Measurements from ENCODE around the gene MYPOP.

GRCh38 chr19:45920458-45920857 is 18.0 kb upstream of the MYPOP start:
- TF ChIP-seq HNF4G (IDR thresholded peaks at IDR 0.05) (no peak), CTCF (IDR thresholded peaks at IDR 0.05; ENCODE audit: low read depth, low read length, missing input control) (no peak), YY1 (IDR thresholded peaks at IDR 0.05) (no peak)
